NOMO-1 (cell line): ENCODE data around the gene ART5.
"Not testable (repeated sequence)": the region's sequence is repeated elsewhere in the genome, so short reads cannot be mapped to it uniquely, and the experiment has no call there.

Experiments
- DNase-seq, 2 experiments: peaks; one replicate each; lab custom pipeline; 2025; ENCODE audit not compliant: unreplicated experiment in 2 of 2; lab: John Stamatoyannopoulos, UW

Gene ART5

GRCh38 chr11:3658252-3658651 is 16.5 kb upstream of the ART5 start:
- DNase-seq: no peak

- not testable (repeated sequence) for DNase-seq
Observed at GRCh38 chr11:3657331-3657730, 15.5 kb upstream of the ART5 start.

GRCh38 chr11:3655547-3655946 is 13.8 kb upstream of the ART5 start:
- DNase-seq: no peak

GRCh38 chr11:3652514-3652913 is 10.7 kb upstream of the ART5 start:
- not testable (repeated sequence) for DNase-seq

- not testable (repeated sequence) for DNase-seq
Observed at GRCh38 chr11:3649374-3649773, 7.6 kb upstream of the ART5 start.

- not testable (repeated sequence) for DNase-seq
Observed at GRCh38 chr11:3648843-3649242, 7.1 kb upstream of the ART5 start.

GRCh38 chr11:3645552-3645951 is 3.8 kb upstream of the ART5 start:
- no peak for DNase-seq

- DNase-seq: no peak
Observed at GRCh38 chr11:3644817-3645235, 3.0 kb upstream of the ART5 start, which contains the start of gene ART1. Gene ART1 (plus strand): TSS chr11:3645128. CDS start chr11:3659214, 14,086 bp downstream.

GRCh38 chr11:3643102-3643546 is 1.3 kb upstream of the ART5 start:
- not testable (repeated sequence) for DNase-seq

- peak in 1 of 2 experiments; percentile 16 for DNase-seq
Observed at GRCh38 chr11:3642071-3642951, 519 bp upstream of the ART5 start.

- DNase-seq: no peak
Observed at GRCh38 chr11:3641191-3641590, 601 bp downstream of the ART5 start.

- DNase-seq: no peak
Observed at GRCh38 chr11:3639841-3640240, 2.0 kb downstream of the ART5 start.

GRCh38 chr11:3638513-3638912 is 3.3 kb downstream of the ART5 start:
- no peak for DNase-seq

- DNase-seq: no peak
Observed at GRCh38 chr11:3637201-3637600, 4.6 kb downstream of the ART5 start.

- no peak for DNase-seq
Observed at GRCh38 chr11:3635641-3636375, 6.0 kb downstream of the ART5 start.

- no peak for DNase-seq
Observed at GRCh38 chr11:3632070-3632660, 9.6 kb downstream of the ART5 start.

- DNase-seq: no peak
Observed at GRCh38 chr11:3631331-3631730, 10.5 kb downstream of the ART5 start.

- DNase-seq: no peak
Observed at GRCh38 chr11:3627291-3627690, 14.5 kb downstream of the ART5 start.

- no peak for DNase-seq
Observed at GRCh38 chr11:3626250-3626960, 15.4 kb downstream of the ART5 start.

GRCh38 chr11:3623767-3624458 is 17.9 kb downstream of the ART5 start:
- no peak for DNase-seq
